HG03025 (cell line): ENCODE data around the gene UBE2N.

Experiments
- ATAC-seq: cut with Tn5 transposase; IDR thresholded peaks from one replicate; pipeline ENCODE4 v1.9.1; 2021; ENCODE audit warnings: mild to moderate bottlenecking, moderate library complexity; ENCODE audit not compliant: unreplicated experiment, low FRiP score

UBE2N gene, protein sequence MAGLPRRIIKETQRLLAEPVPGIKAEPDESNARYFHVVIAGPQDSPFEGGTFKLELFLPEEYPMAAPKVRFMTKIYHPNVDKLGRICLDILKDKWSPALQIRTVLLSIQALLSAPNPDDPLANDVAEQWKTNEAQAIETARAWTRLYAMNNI

DNA sequence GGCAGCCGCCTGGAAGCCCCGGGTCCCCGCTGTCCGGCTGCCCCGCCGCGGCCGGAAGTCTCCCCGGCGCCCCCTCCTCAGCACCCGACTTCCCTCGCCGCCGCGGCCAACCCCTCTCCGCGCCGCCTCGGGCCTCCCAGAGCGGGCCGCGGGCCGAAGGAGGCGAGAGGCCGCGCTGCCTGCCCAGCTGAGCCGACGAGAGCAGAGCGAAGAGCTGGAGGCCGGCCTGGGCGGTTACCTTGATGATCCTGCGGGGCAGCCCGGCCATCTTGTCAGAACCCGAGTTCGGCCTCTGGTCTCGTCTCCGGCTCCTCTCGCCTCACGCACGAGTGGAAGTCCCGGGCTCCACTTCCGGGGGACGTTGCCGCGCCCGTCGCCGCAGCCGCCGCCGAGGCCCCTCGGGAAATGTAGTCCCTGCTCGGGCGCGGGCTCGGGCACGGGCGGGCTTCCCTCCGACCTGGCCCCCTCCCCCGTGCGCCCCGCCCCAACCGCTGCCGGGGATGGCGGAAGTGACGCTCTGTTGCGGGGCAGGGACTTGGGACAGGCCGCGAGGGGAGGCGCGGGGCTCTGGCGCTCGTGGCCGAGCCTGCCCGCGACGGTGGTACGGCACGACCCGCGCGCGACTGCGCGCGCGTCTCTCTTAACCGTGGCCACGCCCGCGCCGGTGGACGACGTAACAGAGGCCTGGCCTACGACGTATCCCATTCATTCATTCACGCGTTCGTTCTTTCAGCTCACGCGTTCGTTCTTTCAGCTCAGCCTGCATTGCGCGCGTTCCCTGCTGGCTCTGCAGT, at the start of gene UBE2N:
Gene UBE2N, minus strand, starts transcription at position 331 of the 794 bp plus-strand sequence. Its CDS starts 63 bp downstream, at position 268.
- ATAC-seq: peak; percentile 80

DNA sequence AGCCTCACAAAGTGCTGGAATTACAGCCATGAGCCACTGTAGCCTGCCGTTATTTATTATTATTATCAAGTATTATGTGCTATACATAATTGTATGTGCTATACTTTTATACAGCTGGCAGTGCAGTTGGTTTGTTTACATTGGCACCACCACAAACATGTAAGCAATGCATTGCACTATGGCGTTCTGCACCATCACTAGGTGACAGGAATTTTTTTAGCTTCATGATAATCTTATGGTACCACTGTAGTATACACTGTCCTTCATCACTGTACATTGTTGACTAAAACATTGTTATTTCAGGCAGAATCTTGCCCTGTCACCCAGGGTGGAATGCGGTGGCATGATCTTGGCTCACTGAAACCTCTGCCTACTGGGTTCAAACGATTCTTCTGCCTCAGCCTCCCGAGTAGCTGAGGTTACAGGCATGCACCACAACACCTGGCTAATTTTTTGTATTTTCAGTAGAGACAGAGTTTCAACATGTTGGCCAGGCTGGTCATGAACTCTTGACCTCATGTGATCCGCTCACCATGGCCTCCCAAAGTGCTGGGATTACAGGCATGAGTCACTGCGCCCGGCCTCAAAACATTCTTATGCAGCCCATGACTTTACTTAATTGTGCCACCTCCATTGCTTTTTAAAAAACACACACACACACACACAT, 42.7 kb upstream of the UBE2N start:
- no peak for ATAC-seq

DNA sequence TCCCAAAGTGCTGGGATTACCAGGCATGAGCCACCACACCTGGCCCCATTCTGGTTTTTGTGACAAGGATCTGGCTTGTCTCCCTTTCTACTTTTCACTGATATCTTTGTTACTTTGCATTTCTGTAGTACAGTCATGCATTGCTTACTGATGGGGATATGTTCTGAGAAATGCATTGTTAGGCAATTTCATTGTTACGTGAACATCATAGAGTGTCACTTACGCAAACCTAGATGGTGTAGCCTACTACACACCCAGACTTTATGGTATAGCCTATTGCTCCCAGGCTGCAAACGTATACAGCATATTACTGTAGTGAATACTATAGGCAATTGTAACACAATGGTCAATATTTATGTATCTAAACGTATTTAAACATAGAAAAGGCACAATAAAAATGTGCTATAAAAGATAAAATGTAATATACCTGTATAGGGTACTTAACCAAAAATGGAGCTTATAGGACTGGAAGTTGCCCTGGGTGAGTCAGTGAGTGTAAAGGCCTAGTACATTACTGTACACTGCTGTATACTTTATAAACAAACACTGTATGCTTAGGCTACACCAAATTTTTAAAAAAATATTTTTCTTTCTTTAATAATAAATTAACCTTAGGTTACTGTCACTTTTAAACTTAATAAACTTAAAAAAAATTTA, 41.5 kb upstream of the UBE2N start:
- ATAC-seq: no peak

DNA sequence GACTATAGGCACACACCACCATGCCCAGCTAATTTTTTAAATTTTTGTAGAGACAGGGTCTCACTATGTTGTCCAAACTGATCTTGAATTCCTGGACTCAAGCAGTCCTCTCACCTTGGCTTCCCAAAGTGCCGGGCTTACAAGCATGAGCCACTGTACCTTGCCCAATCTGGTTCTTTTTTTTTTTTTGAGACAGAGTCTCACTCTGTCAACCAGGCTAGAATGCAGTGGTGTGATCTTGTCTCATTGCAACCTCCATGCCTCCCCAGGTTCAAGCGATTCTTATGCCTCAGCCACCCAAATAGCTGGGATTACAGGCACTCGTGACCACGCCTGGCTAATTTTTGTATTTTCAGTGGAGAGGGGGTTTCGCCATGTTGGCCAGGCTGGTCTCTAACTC, 41.0 kb upstream of the UBE2N start:
- no peak for ATAC-seq

DNA sequence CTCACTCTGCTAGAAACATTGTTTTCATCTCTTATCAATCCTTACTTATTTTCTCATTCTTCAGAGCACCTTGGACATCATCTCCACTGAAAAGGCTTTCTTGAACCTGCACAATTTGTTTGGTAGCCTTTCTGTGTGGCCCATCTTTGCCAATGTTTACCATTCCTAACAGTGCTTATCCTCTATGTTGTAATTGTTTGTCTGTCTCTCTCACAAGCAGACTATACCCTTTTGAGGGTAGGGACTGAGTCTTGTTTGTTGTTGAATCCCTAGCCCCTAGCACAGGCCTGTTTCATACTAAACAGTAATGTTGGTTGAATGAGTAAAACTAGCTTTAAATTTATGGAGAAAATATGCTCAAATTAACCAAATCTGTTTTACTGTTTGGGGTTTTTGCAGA, 34.8 kb upstream of the UBE2N start:
- no peak for ATAC-seq

DNA sequence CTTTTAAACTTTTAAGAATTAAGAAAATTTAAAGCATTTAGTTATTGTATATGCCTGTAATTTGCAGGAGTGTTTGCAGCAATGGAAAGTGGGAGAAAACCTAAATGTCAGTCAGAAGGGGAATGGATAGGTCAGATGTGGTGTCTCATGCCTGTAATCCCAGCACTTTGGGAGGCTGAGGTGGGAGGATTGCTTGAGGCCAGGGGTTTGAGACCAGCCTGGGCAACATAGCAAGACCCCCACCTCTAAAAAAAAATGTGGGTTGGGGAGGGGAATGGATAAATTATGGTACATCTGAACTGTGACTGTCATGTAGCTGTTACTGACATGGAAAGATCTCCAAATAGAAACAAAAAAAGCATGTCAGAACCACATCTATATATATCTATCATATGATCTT, 27.6 kb upstream of the UBE2N start:
- ATAC-seq: no peak

DNA sequence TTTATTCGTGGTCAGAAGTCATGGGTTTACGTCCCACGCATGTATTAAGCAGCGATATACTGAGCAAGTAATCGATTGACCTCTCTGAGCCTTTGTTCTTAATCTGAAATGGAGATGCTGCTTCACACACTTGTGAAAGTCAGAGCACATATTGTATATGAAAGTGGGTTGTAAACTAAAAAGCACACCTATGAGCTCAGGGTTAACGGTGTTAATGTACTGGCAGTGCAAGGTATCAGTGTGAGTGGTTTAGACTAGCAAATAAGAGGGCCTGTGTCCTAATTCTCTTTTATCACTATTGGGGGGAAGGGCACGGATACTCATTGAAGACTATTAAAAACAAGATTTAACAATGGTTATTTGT, 26.2 kb upstream of the UBE2N start:
- ATAC-seq: peak; percentile 26

DNA sequence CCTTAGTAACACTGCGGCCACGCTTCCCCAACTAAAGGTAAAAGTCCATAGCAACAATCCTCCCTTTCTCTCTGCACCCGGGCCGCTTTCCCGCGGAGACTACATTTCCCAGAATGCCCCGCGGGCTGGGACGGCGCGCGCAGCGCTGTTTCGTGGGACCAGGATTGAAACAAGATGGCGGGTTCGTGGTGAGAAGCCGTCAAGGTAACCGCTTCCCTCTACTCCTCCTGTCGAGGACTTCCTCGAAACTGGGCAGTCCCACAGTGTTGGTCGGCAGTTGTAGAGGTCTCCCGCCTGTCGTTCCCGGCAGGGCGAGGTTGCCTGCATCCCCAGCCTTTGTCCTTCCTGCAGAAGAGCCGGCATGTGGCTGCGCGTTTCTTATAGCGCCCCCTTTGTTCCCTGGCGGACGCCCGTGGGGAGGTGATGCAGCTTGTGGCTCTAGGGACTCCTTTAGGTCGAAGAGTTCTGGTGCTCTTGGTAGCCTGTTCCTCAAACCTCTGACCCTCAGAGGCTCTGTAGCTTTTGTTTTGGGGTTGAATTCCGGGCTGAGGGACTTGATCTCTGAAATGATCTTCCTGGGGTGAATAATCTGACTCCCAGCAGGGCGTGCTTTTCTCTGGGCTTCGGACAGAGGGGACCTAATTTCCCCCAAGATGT, 25.7 kb upstream of the UBE2N start, which contains the start of gene MRPL42:
Gene MRPL42, plus strand, starts transcription at position 164 of the 657 bp plus-strand sequence. CDS start 1,772 bp downstream, outside the sequence.
- ATAC-seq: peak; percentile 84

DNA sequence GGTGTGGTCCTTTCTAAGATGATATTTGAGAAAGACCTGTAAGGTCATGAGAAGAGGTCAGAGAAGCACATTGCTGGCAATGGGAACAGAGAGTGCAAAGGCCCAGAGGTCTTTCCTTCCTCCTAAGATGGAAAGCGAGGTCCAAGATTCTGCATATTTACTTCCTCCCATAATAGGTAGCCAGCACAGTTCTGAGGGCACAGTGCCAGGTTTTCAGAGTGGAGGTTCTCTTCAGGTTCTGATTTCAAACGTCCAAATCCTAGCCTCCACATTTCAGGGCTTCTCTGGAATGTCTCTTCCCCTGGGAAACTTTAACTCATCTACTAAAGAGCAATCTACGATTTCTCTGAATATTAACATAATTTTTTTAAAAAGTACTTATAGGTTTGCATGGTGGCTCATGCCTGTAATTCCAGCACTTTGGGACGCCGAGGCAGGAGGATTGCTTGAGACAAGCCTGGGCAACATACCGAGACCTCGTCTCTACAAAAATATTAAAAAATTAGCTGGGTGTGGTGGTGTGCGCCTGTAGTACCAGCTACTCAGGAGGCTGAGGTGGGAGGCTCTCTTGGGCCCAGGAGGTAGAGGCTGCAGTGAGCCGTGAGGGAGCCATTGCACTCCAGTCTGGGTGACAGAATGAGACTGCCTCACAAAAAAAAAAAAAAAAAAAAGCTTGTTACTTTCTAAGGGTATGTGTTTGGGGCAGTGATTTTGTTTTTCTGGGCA, 25.0 kb upstream of the UBE2N start:
- no peak for ATAC-seq

DNA sequence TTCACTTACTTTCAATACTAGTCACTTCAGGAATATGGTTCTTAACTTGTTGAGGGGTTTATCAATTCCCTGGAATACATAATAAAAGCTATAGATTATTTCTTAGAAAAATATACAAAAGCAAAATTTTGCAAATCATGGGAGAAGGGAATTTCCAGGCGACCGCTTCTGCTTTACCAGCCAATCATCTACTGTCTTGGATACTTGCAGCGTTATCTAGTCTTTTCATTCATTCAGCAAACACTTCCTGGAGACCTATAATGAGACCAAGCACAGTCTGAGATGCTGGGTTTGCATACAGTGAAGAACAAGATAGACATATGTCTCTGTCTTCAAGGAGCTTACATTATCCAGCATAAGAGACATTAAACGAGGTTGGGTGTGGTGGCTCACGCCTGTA, 24.1 kb upstream of the UBE2N start:
- no peak for ATAC-seq

DNA sequence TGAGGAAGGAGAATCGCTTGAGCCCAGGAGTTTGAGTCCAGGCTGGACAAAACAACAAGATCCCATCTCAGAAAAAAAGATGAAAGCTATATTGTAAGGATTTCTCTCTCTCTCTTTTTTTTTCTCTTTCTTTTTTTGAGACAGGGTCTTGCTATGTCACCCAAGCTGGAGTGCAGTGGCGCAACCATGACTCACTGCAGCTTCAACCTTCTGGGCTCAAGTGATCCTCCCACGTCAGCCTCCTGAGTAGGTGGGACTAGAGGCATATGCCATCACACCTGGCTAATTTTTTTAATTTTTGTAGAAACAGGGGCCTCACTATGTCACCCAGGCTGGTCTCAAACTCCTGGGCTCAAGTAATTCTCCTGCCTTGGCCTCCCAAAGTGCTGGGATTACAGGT, 19.8 kb upstream of the UBE2N start:
- ATAC-seq: no peak

DNA sequence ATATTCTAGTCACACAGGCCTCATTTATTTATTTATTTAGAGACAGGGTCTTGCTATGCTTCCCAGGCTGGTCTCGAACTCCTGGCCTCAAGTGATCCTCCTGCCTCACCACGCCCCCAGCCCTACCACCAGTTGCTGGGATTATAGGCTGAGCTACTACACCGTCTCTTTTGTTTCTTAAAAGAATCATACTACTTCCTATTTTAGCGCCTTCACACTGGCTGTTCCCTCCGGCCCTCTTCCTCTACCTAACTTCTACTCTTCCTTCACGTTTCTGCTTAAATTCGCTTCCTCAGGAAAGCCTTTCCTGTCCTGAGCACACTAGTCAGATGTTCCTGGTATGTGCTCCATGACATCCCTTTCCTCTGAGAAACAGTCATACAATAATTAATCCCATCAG, 19.2 kb upstream of the UBE2N start:
- no peak for ATAC-seq

DNA sequence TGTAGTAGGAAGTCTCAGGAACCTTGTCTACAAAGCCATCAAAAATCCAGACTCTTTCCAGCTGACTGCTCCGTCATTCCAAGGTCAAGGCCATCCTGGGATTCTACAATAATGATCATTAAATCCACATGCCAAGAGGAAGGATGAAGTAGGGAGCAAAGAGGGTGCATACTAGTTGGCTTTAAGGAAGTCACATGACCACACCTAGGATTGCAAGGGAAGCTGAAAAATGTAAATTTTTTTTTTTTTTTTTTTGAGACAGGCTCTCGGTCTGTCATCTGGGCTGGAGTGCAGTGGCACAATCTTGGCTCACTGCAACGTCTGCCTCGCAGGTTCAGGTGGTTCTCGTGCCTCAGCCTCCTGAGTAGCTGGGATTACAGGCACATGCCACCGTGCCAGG, 18.3 kb upstream of the UBE2N start:
- ATAC-seq: no peak

DNA sequence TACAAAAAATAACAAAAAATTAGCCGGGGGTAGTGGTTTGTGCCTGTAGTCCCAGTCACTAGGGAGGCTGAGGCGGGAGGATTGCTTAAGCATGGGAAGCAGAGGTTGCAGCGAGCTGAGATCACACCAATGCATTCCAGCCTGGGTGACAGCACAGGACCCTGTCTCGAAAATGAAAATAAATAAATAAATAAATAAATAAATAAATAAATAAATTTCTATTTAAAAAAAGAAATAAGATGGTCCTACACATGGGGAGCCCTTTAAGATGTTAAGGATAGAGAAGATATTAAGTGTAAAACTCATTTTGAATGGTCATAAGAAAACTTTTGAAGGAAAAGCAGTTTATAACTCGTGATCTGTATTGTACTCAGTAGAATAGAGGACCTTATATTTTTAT, 17.4 kb upstream of the UBE2N start:
- ATAC-seq: no peak

DNA sequence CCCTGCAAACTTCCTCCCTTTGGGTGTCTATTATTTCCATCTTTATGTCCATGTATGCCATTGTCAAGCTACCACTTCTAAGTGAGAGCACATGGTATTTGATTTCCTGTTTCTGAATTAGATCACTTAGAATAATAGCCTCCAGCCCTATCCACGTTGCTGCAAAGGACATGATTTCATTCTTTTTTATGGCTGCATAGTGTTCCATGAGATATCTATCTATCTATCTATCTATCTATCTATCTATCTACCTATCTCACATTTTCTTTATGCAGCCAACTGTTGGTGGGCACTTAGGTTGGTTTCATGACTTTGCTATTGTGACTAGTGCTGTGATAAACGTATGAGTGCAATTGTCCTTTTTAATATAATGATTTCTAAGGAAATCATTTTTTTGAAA, 14.3 kb upstream of the UBE2N start:
- no peak for ATAC-seq

DNA sequence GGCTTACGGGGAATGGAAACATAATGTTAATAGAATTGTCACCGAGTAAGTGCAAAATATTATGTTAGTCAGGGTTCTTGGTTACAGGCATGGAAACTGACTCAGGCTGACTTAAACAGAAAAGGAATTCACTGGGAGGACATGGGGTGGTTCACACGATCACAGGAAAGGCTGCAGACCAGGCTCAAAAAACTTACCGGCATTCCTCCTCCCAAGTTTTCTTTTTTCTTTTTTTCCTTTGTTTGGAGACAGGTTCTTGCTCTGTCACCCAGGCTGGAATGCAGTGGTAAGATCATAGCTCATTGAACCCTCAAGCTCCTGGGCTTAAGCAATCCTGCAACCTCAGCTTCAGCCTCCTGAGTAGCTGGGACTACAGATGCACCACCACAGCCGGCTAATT, 11.9 kb upstream of the UBE2N start:
- no peak for ATAC-seq

DNA sequence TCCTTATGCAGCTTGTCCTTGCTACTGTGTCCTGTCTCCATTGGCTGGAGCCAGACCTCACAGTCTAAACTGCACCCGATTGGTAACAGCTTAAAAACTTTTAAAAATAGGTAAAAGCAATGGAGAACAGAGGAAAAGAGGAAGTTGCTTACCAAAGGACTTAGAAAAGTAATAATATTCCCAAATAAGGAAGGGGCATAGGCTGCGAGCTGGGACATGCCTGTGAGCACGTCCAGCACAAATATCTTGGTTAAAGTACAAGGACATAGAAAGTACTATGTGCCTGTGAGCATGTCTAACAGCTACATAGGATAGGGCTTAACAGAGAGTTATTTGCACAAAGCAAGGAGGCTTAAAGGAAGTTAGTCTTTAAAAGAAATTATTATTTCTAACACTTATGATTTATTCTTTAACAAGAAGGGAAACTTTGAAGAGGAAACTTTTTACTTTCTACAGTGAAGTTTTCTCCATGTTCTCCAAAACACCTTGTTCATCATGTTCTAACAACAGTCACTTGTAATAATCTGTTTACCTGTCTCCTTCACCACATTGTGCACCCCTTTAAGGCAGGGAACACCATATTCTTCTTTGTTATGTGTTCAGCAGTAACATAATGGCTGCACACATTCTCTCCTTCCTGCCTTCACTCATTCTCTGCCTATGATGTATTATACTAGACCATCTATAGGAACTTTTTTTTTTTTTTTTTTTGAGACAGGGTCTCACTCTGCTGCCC, 9.8 kb upstream of the UBE2N start:
- ATAC-seq: no peak

DNA sequence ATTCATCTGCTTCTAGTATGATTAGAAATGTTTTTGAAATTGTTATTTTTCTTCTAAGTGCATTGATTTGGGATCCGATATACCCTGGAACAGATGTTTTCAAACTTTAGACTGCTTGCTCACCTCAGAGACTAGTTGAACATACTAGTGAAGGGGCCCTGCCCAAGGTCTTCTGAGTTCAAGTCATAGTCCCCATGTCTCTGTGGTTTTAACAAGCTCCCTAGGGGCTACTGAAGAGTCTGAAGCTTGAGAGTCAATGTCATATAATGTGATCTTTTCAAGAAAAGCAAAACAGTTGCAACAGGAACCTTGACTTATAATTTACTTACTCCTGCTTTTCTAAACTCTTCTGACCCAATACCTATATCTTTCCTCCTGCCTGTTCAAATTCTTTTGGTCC, 7.5 kb upstream of the UBE2N start:
- no peak for ATAC-seq

DNA sequence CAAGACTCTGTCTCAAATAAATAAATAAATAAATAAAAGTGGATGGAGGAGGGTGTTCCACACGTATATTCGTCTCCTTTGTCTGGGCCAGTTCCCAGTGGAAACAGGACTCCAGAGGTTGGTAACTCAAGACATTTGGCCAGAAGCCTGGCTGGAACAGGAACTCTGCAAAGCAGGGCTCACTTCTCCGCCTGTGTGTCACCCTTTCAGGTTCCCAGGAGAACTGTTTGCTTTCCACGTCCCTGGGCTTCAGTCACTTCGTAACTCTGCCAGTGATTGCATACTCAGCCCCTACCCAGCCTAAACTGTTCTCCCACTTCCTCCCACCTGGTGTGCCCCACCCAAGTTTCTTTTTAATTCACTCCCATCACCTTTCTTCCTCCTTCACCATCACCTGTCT, 7.0 kb upstream of the UBE2N start:
- no peak for ATAC-seq
